ENCODE measurements around the gene OPA1.

OPA1 gene

DNA sequence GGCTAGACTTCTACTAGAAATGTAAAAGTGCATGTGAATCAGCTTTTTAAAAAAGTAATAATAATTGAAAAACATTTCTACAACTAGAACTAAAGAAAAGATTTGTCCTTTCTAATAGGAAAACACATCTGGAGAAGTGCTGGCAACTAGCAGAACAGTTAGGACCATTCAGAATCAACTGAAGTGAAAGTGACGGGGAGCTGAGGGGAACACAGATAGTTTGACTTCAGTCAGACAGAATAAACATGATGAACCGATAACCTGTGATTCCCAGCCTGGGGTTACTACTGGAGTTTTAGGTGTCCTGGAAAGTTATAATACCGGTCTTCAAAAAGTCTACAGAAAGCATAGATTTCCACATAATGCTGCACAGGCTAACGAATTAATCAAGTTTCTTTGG, 28.1 kb downstream of the OPA1 start:
- H3K36me3 ChIP-seq (ENCODE audit: insufficient read depth, low read length) = peaks cover 37% of the 10 kb centered on the region

DNA sequence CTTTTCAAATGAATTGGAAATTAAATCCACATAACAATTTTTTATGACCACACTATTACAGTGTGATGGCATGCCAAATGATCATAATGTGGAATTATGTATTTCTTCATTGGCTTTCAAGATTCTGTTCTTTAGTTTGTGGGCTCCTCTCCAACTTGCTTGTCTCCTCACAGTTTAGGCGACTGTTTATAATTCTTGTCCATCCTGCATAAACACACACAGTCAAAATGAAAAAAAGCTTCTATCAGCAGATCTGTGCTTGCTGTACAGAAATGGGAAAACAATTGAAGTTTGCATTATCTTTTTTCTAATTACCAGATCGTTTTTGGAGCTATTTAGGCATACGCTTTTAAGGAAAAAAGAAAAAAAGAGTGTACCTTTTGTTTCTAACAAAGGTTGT, 37.0 kb downstream of the OPA1 start:
- H3K36me3 ChIP-seq (ENCODE audit: insufficient read depth, low read length) = peaks cover 37% of the 10 kb centered on the region
- no peak overlapping the region for H3K9ac ChIP-seq (ENCODE audit: low read depth, low read length)
- no peak overlapping the region for H3K4me2 ChIP-seq (ENCODE audit: low read length)
- no peak overlapping the region for H3K4me3 ChIP-seq (ENCODE audit: low read length)
- H3K4me1 ChIP-seq (ENCODE audit: control insufficient read depth, insufficient read depth, low read length) = no peaks in the 10 kb centered on the region
- no peaks in the 10 kb centered on the region for H3K9me3 ChIP-seq (replicated peaks; ENCODE audit: low read length)
- no peaks in the 10 kb centered on the region for H3K27me3 ChIP-seq (ENCODE audit: control insufficient read depth, insufficient read depth, low read length)

More for the DNA sequence above, 28.1 kb downstream of the OPA1 start:
- Histone ChIP-seq H3K27me3 (ENCODE audit: control insufficient read depth, insufficient read depth, low read length) (no peaks in the 10 kb centered on the region), H3K9ac (ENCODE audit: low read depth, low read length) (no peak overlapping the region), H3K4me1 (ENCODE audit: control insufficient read depth, insufficient read depth, low read length) (peaks cover under 1% of the 10 kb centered on the region), H3K4me3 (ENCODE audit: low read length) (no peak overlapping the region), H3K4me2 (ENCODE audit: low read length) (no peak overlapping the region), H3K9me3 (replicated peaks; ENCODE audit: low read length) (no peaks in the 10 kb centered on the region)

DNA sequence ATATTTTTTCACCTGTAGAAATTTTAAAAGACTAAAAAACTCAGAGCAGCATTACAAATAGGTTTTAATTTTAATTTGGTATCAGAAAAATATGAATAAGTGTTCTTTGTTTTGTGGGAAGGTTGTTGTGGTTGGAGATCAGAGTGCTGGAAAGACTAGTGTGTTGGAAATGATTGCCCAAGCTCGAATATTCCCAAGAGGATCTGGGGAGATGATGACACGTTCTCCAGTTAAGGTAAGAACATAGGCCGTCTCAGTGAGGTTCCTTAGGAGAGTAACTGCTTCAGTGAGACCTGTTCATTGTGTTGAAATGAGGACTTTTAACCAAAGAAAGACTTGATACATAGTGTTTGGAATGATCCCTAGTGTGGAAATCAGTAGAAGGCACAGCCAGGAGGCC, 44.8 kb downstream of the OPA1 start:
- no peaks in the 10 kb centered on the region for H3K27me3 ChIP-seq (ENCODE audit: control insufficient read depth, insufficient read depth, low read length)
- no peak overlapping the region for H3K9ac ChIP-seq (ENCODE audit: low read depth, low read length)
- peaks cover 46% of the 10 kb centered on the region for H3K36me3 ChIP-seq (ENCODE audit: insufficient read depth, low read length)
- H3K4me2 ChIP-seq (ENCODE audit: low read length) = no peak overlapping the region
- no peaks in the 10 kb centered on the region for H3K4me1 ChIP-seq (ENCODE audit: control insufficient read depth, insufficient read depth, low read length)
- no peaks in the 10 kb centered on the region for H3K9me3 ChIP-seq (replicated peaks; ENCODE audit: low read length)
- no peak overlapping the region for H3K4me3 ChIP-seq (ENCODE audit: low read length)

DNA sequence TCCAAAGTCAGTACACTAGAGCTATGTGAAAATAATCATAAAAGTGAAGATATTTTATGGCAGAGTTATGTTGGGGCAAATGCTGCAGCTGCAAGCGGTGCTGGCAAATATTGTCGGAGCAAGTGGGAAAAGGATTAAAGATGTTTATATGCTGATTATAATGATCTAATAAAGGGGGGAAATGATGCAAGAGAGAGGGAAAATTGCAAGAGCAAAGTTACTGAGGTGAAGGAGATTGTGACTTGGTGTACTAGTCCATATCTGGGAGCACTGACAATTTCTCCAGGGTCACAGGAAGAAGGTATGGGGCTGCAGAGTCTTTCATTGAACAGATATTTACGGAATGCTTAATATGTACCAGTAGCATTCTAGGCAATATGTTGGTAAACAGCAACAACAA, 45.8 kb downstream of the OPA1 start:
- Histone ChIP-seq H3K4me1 (ENCODE audit: control insufficient read depth, insufficient read depth, low read length) (no peaks in the 10 kb centered on the region), H3K27me3 (ENCODE audit: control insufficient read depth, insufficient read depth, low read length) (no peaks in the 10 kb centered on the region), H3K36me3 (ENCODE audit: insufficient read depth, low read length) (peaks cover 55% of the 10 kb centered on the region), H3K9ac (ENCODE audit: low read depth, low read length) (no peak overlapping the region), H3K4me3 (ENCODE audit: low read length) (no peak overlapping the region), H3K4me2 (ENCODE audit: low read length) (no peak overlapping the region), H3K9me3 (replicated peaks; ENCODE audit: low read length) (no peaks in the 10 kb centered on the region)

DNA sequence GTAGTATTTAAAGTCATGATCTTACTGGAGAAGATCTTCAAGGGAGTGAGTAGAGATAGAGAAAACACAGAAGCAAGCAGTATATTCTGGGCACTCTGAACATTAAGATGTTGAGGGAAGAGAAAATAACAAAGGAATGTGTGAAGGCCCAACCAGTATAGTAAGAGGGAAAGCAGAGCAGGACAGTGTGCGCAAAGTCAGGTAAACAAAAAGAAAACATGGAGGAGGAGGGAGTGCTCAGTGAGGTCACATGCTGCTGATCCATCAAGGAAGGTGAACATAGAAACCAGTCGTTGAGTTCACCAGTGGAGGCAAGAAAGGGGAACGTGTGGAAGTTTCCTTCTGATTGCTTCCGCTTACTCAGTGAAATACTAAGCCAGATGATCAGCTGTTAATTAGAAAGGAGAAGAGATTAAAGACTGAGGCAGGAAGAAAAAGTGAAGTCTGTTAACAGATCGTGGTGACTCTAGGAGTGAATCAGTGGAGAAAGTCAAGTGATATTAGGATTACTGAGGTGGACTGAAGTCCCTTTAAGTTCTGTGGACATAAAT, 47.2 kb downstream of the OPA1 start:
- H3K9ac ChIP-seq (ENCODE audit: low read depth, low read length) = no peak overlapping the region

DNA sequence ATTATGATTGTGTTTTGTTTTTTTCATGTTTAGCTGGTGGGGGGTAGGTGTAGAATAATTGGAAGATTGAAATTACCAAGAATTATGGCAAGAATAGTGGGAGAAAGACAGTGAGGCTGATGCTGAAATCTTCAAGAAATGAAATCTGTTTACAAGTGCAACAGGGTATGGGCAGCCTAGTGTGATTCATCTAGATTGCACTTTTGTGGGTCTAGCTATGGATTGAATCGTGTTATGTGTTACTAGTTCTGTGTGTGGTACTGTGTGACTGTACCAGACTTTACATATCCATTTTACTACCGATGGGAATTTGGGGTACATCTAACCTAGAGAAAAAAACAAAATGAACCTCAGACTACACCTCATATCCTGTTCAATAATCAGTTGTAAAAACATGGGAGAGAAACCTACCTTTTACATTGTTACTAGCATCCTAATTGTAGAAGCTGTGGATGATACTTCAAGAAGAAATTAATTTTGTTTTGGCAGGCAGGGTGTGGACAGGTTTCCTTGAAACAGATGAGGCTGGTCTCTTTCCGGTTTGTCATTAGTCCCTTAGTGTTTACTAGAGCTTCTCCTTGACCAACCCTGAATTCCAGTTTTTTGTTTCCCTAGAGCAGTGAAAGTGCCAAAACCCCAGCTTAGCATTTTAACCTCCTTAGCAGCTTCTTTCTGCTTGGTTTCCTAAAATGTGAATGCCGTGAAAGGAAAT, 47.9 kb downstream of the OPA1 start:
- Histone ChIP-seq H3K36me3 (ENCODE audit: insufficient read depth, low read length) (peaks cover 67% of the 10 kb centered on the region), H3K4me1 (ENCODE audit: control insufficient read depth, insufficient read depth, low read length) (no peaks in the 10 kb centered on the region), H3K27me3 (ENCODE audit: control insufficient read depth, insufficient read depth, low read length) (no peaks in the 10 kb centered on the region), H3K4me3 (ENCODE audit: low read length) (no peak overlapping the region), H3K9ac (ENCODE audit: low read depth, low read length) (no peak overlapping the region), H3K4me2 (ENCODE audit: low read length) (no peak overlapping the region), H3K9me3 (replicated peaks; ENCODE audit: low read length) (no peaks in the 10 kb centered on the region)

More for the DNA sequence above, 47.2 kb downstream of the OPA1 start:
- Histone ChIP-seq H3K4me3 (ENCODE audit: low read length) (no peak overlapping the region), H3K4me2 (ENCODE audit: low read length) (no peak overlapping the region), H3K4me1 (ENCODE audit: control insufficient read depth, insufficient read depth, low read length) (no peaks in the 10 kb centered on the region), H3K27me3 (ENCODE audit: control insufficient read depth, insufficient read depth, low read length) (no peaks in the 10 kb centered on the region), H3K36me3 (ENCODE audit: insufficient read depth, low read length) (peaks cover 68% of the 10 kb centered on the region), H3K9me3 (replicated peaks; ENCODE audit: low read length) (no peaks in the 10 kb centered on the region)

DNA sequence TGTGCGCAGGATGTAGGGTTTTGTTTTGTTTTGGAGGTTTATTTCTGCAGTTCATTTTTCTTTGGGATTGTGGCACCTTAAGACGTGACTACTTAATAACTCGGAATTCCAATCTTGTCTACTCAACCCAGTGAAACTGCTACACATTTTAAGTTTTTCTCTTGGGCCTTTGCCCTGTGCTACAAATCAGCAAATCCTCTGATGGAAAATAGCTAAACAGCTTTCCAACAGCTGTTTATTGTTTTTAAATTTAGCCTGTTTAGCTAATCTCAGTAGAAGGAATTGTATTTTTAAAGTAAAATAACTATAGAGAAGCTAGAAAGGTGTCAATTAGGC, 48.4 kb downstream of the OPA1 start:
- Histone ChIP-seq H3K4me2 (ENCODE audit: low read length) (no peak overlapping the region), H3K36me3 (ENCODE audit: insufficient read depth, low read length) (peaks cover 66% of the 10 kb centered on the region), H3K4me1 (ENCODE audit: control insufficient read depth, insufficient read depth, low read length) (no peaks in the 10 kb centered on the region), H3K4me3 (ENCODE audit: low read length) (no peak overlapping the region), H3K9me3 (replicated peaks; ENCODE audit: low read length) (no peaks in the 10 kb centered on the region), H3K27me3 (ENCODE audit: control insufficient read depth, insufficient read depth, low read length) (no peaks in the 10 kb centered on the region), H3K9ac (ENCODE audit: low read depth, low read length) (no peak overlapping the region)

DNA sequence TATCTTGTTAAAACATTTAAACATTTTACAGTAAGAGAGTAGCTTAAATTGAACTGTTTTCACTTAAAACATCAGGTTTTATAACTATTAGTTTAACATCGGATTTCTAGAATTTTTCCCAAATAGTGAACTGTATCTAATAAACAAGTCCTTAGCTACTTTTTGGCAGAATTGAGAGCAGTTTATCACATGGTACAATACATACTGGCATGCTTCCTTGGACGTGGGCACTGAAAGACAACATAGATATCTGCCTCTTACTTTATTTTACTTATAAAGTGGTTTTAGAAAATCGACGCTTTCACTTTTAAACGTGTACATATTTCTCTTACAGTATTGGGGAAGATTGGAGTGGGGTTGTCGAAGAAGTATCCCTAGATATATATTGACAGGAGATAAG, 52.8 kb downstream of the OPA1 start:
- Histone ChIP-seq H3K36me3 (ENCODE audit: insufficient read depth, low read length) (peaks cover 63% of the 10 kb centered on the region), H3K4me2 (ENCODE audit: low read length) (no peak overlapping the region), H3K9me3 (replicated peaks; ENCODE audit: low read length) (no peaks in the 10 kb centered on the region), H3K4me3 (ENCODE audit: low read length) (no peak overlapping the region), H3K27me3 (ENCODE audit: control insufficient read depth, insufficient read depth, low read length) (no peaks in the 10 kb centered on the region), H3K4me1 (ENCODE audit: control insufficient read depth, insufficient read depth, low read length) (no peaks in the 10 kb centered on the region), H3K9ac (ENCODE audit: low read depth, low read length) (no peak overlapping the region)

DNA sequence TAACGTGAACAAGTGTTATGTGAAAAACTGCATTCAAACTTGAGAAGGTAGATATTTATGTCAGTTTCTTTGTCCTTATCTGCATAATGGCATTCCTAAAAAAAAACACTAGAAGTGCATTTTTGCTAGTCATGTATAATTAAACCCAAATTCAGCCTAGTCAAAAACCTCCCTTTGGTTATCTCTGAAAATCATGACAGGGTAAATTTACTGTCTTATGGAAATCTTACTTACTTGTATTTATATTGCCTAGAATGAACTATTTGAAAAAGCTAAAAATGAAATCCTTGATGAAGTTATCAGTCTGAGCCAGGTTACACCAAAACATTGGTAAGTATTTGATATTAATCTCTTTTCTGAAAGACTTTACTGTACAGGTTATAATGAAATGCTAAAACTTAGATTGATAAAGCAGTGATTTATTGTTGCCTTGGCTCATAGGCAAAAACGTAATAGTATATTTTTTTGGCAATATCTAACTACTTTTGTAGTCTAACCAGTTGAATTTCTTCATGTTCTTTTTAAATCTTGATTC, 55.6 kb downstream of the OPA1 start:
- H3K9ac ChIP-seq (ENCODE audit: low read depth, low read length) = no peak overlapping the region
- H3K27me3 ChIP-seq (ENCODE audit: control insufficient read depth, insufficient read depth, low read length) = no peaks in the 10 kb centered on the region
- H3K4me1 ChIP-seq (ENCODE audit: control insufficient read depth, insufficient read depth, low read length) = no peaks in the 10 kb centered on the region
- no peaks in the 10 kb centered on the region for H3K9me3 ChIP-seq (replicated peaks; ENCODE audit: low read length)
- H3K4me3 ChIP-seq (ENCODE audit: low read length) = no peak overlapping the region
- H3K36me3 ChIP-seq (ENCODE audit: insufficient read depth, low read length) = peaks cover 47% of the 10 kb centered on the region
- no peak overlapping the region for H3K4me2 ChIP-seq (ENCODE audit: low read length)

DNA sequence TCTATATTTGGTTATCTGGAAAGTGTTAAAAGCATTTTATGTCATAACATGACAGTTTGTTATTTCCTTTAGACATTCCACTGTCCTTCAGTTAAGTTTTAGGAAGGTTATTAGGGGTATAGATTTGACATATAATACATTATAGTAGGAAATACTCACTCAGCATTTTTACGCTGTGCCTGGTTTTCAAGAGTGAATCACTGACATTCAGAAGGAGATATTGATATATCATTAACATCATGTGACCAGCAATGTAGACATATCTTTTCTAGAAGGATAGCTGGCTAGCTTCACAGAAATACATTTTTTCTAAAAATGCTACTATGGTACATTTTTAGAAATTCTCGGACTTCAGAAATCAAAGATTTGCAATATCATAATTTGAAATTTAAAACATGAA, 57.6 kb downstream of the OPA1 start:
- Histone ChIP-seq H3K4me3 (ENCODE audit: low read length) (no peak overlapping the region), H3K27me3 (ENCODE audit: control insufficient read depth, insufficient read depth, low read length) (no peaks in the 10 kb centered on the region), H3K9ac (ENCODE audit: low read depth, low read length) (no peak overlapping the region), H3K9me3 (replicated peaks; ENCODE audit: low read length) (no peaks in the 10 kb centered on the region), H3K4me1 (ENCODE audit: control insufficient read depth, insufficient read depth, low read length) (no peaks in the 10 kb centered on the region), H3K36me3 (ENCODE audit: insufficient read depth, low read length) (peaks cover 37% of the 10 kb centered on the region), H3K4me2 (ENCODE audit: low read length) (no peak overlapping the region)

DNA sequence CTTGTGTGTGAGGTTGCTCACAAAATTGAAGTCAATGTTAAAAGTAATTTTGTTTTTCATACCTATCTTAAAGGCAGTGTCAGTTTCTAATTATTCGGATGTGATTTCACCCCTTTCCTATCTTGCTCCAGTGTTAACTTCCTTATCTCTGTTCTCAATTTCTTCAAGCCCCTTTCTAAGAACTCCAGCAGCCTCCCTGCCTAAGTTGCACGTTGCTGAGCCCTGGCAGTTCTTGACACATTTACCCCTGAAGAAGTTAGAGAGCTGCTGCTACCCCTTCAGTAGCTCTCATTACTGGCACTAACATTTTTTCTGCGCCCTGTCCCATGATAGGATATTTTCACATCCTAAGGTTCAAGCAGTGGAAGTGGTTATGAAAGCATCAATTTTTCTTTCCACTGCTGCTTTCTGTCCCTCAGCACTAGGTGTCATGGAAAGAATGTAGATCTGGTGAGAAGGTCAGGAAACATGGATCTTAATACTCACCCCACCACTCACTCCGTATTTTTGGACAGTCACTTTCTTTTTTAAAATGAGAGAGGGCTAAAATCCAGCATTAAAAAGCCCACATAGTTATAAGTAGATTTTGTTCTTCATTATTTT, 62.9 kb downstream of the OPA1 start:
- no peaks in the 10 kb centered on the region for H3K4me1 ChIP-seq (ENCODE audit: control insufficient read depth, insufficient read depth, low read length)
- H3K4me3 ChIP-seq (ENCODE audit: low read length) = no peak overlapping the region
- H3K9me3 ChIP-seq (replicated peaks; ENCODE audit: low read length) = no peaks in the 10 kb centered on the region
- peaks cover 45% of the 10 kb centered on the region for H3K36me3 ChIP-seq (ENCODE audit: insufficient read depth, low read length)
- H3K9ac ChIP-seq (ENCODE audit: low read depth, low read length) = no peak overlapping the region
- no peaks in the 10 kb centered on the region for H3K27me3 ChIP-seq (ENCODE audit: control insufficient read depth, insufficient read depth, low read length)
- no peak overlapping the region for H3K4me2 ChIP-seq (ENCODE audit: low read length)

DNA sequence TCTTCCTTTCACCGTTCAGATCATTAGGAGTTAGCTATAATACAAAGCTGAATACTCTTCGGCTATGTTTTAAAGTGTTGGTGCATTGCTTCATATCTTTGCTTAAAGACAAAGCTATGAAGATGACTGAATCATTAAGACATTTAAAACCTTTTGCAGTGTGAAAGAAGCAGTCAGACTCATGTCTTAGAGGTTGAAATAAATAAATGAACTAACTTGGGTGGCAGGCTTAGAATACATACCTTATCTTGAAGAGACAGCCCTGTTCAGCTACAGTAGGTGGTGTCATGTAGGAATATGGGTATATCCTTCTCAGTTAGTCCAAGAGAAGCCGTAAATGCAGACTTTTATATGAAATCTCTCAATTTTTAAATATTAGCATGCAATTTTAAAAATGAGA, 63.4 kb downstream of the OPA1 start:
- no peaks in the 10 kb centered on the region for H3K27me3 ChIP-seq (ENCODE audit: control insufficient read depth, insufficient read depth, low read length)
- no peak overlapping the region for H3K4me3 ChIP-seq (ENCODE audit: low read length)
- H3K4me2 ChIP-seq (ENCODE audit: low read length) = no peak overlapping the region
- no peak overlapping the region for H3K9ac ChIP-seq (ENCODE audit: low read depth, low read length)
- H3K4me1 ChIP-seq (ENCODE audit: control insufficient read depth, insufficient read depth, low read length) = no peaks in the 10 kb centered on the region
- no peaks in the 10 kb centered on the region for H3K9me3 ChIP-seq (replicated peaks; ENCODE audit: low read length)
- H3K36me3 ChIP-seq (ENCODE audit: insufficient read depth, low read length) = peaks cover 50% of the 10 kb centered on the region

Data from skeletal muscle satellite cell (primary cell).